Upper lobe of left lung (tissue), 4 donors: ENCODE results near the gene CA4.
"Not testable (repeated sequence)": the region's sequence is repeated elsewhere in the genome, so short reads cannot be mapped to it uniquely, and the experiment has no call there.

Experiments used
- POLR2AphosphoS5 ChIP-seq, 2 donors: sonication (generic); formaldehyde crosslinking; IDR thresholded peaks; one replicate each; pipeline ENCODE4 v1.5.1; 2017; ENCODE audit warnings: antibody characterized with exemption in 2 of 2
- TF ChIP-seq, protein P1 (sequence below), 6 experiments: fragments of 450-650 bp in 4 of 6; fragments of 200-600 bp in 2 of 6; sonication (generic) in 2 of 6; IDR thresholded peaks; one replicate each; pipeline ENCODE4 v1.5.1; 2016 to 2019; ENCODE audit warnings: antibody characterized with exemption in 6 of 6

DNA sequence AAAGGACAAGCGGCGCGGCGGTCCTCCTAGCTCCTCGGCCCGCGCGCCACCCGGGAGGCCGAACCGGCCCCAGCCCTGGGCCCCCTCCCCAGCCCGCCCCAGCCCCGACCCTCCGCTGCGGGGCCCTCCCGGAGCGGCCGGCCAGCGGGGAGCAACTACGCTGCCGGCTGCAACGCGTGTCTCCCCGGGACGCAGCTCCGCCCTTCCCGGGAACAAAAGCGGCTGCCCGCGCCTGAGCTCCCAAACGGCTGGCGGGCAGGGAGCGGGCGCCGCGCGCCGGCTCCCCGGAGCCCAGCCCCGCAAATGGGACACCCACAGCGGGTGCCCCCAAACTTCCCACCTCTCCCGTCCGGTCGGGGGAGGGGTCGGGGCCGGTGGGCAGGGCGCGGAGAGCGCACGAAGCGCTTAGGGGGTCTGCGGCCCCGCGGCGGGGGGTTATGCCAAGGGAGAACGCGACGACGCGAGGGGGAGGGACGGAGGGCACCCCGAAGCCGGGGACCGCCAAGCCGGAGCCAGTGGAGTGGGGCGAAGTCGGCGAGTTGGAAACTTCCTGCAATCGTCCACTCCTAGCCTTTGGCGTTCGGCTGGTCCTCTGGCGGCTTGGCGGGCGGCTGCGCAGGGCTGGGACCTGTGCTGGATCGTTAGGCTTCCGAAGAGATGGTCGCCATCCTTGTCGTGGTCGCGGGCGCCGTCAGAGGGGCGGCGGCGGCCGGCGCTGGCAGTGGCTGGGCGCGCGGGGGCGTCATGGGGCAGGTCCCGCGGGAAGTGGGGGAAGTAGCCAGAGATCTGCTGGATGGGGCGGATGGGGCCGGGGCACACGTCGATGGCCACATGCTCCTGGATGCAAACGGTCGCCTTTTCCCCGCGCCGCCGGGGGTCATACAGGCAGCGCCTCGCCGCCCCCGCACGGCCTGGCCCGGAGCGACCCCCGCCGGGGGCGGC, 29.7 kb upstream of the CA4 start:
- TF ChIP-seq, protein P1, sequence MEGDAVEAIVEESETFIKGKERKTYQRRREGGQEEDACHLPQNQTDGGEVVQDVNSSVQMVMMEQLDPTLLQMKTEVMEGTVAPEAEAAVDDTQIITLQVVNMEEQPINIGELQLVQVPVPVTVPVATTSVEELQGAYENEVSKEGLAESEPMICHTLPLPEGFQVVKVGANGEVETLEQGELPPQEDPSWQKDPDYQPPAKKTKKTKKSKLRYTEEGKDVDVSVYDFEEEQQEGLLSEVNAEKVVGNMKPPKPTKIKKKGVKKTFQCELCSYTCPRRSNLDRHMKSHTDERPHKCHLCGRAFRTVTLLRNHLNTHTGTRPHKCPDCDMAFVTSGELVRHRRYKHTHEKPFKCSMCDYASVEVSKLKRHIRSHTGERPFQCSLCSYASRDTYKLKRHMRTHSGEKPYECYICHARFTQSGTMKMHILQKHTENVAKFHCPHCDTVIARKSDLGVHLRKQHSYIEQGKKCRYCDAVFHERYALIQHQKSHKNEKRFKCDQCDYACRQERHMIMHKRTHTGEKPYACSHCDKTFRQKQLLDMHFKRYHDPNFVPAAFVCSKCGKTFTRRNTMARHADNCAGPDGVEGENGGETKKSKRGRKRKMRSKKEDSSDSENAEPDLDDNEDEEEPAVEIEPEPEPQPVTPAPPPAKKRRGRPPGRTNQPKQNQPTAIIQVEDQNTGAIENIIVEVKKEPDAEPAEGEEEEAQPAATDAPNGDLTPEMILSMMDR (IDR thresholded peaks at IDR 0.05) = not testable (repeated sequence)
- not testable (repeated sequence) for TF ChIP-seq POLR2AphosphoS5 (IDR thresholded peaks at IDR 0.05)
